DND-41 (cell line): ENCODE measurements around the gene CBX1.
A peak's percentile ranks its signal among the peaks of the same experiment; 100 is the strongest.

ENCODE experiments used
- ATAC-seq: fragments of 200-7000 bp; cut with Tn5 transposase; 3 replicates; pipeline ENCODE4 v1.9.1; 2021; ENCODE audit warnings: low read depth; ENCODE audit not compliant: insufficient read depth
- DNase-seq: peaks from one replicate; pipeline ENCODE4 v3.0.0-alpha.2; 2020
- H2AFZ ChIP-seq: 2 replicates; pipeline ENCODE4 v1.6.0; 2012; ENCODE audit warnings: low read depth, low read length
- H3K27ac ChIP-seq: 2 replicates; pipeline ENCODE4 v1.5.1; 2012; ENCODE audit warnings: low read length, inconsistent platforms
- H3K27me3 ChIP-seq: fragments of 200-600 bp; sonication (generic); 2 replicates; pipeline ENCODE4 v1.6.0; 2012; ENCODE audit warnings: low read length, mild to moderate bottlenecking, inconsistent platforms; ENCODE audit not compliant: insufficient read depth, poor library complexity
- H3K36me3 ChIP-seq: 2 replicates; pipeline ENCODE4 v1.5.1; 2012; ENCODE audit warnings: low read length, inconsistent platforms; ENCODE audit not compliant: insufficient read depth
- H3K4me1 ChIP-seq: 2 replicates; pipeline ENCODE4 v1.5.1; 2012; ENCODE audit warnings: mild to moderate bottlenecking, low read length; ENCODE audit not compliant: insufficient read depth
- H3K4me2 ChIP-seq: 2 replicates; pipeline ENCODE4 v1.6.0; 2012; ENCODE audit warnings: mild to moderate bottlenecking, moderate library complexity, low read length, inconsistent platforms; ENCODE audit not compliant: insufficient read depth
- H3K4me3 ChIP-seq, 2 experiments: fragments of 200-600 bp in 1 of 2; shearing (Covaris generic) in 1 of 2; 2 replicates each; pipeline ENCODE4 v1.5.1; 2012 to 2016; ENCODE audit warnings: inconsistent platforms in 2 of 2, low read length in 2 of 2, mild to moderate bottlenecking in 2 of 2, low read depth in 1 of 2, moderate library complexity in 1 of 2
- H3K79me2 ChIP-seq: 2 replicates; pipeline ENCODE4 v1.6.0; 2012; ENCODE audit warnings: low read length, inconsistent platforms; ENCODE audit not compliant: insufficient read depth
- H3K9ac ChIP-seq: 2 replicates; pipeline ENCODE4 v1.6.0; 2012; ENCODE audit warnings: low read depth, mild to moderate bottlenecking, inconsistent platforms, low read length, moderate library complexity
- H3K9me3 ChIP-seq: 2 replicates; pipeline ENCODE4 v1.5.1; 2012; ENCODE audit warnings: low read length, moderate library complexity, mild to moderate bottlenecking, inconsistent platforms; ENCODE audit not compliant: insufficient read depth, severe bottlenecking
- H4K20me1 ChIP-seq: 2 replicates; pipeline ENCODE4 v1.6.0; 2012; ENCODE audit warnings: low read length; ENCODE audit not compliant: insufficient read depth
- EZH2 ChIP-seq: IDR thresholded peaks from 3 replicates; pipeline ENCODE4 v1.6.1; 2012; ENCODE audit warnings: borderline replicate concordance, low read depth, mild to moderate bottlenecking, moderate library complexity, low read length, inconsistent platforms; ENCODE audit not compliant: severe bottlenecking
- TF ChIP-seq, protein P1 (sequence below): IDR thresholded peaks from 2 replicates; pipeline ENCODE4 v1.5.1; 2012; ENCODE audit warnings: borderline replicate concordance, low read length, moderate library complexity, mild to moderate bottlenecking; ENCODE audit not compliant: poor library complexity, severe bottlenecking; ENCODE audit errors: extremely low read depth

Gene CBX1

GRCh38 chr17:48057626-48058025 is 43.7 kb downstream of the CBX1 start:
- Histone ChIP-seq H3K27ac (no peak overlapping the region), H3K9me3 (no peaks in the 10 kb centered on the region), H3K4me2 (no peak overlapping the region), H3K27me3 (no peaks in the 10 kb centered on the region), H3K36me3 (peaks cover 97% of the 10 kb centered on the region), H2AFZ (no peak overlapping the region), H3K4me3 (no peak overlapping the region), H3K79me2 (peaks cover 67% of the 10 kb centered on the region), H3K4me1 (peaks cover 28% of the 10 kb centered on the region), H3K9ac (no peak overlapping the region), H4K20me1 (peaks cover 93% of the 10 kb centered on the region)
- no peak for DNase-seq
- no peak for ATAC-seq
- TF ChIP-seq, protein P1, sequence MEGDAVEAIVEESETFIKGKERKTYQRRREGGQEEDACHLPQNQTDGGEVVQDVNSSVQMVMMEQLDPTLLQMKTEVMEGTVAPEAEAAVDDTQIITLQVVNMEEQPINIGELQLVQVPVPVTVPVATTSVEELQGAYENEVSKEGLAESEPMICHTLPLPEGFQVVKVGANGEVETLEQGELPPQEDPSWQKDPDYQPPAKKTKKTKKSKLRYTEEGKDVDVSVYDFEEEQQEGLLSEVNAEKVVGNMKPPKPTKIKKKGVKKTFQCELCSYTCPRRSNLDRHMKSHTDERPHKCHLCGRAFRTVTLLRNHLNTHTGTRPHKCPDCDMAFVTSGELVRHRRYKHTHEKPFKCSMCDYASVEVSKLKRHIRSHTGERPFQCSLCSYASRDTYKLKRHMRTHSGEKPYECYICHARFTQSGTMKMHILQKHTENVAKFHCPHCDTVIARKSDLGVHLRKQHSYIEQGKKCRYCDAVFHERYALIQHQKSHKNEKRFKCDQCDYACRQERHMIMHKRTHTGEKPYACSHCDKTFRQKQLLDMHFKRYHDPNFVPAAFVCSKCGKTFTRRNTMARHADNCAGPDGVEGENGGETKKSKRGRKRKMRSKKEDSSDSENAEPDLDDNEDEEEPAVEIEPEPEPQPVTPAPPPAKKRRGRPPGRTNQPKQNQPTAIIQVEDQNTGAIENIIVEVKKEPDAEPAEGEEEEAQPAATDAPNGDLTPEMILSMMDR = no peak
- no peak for TF ChIP-seq EZH2

DNA sequence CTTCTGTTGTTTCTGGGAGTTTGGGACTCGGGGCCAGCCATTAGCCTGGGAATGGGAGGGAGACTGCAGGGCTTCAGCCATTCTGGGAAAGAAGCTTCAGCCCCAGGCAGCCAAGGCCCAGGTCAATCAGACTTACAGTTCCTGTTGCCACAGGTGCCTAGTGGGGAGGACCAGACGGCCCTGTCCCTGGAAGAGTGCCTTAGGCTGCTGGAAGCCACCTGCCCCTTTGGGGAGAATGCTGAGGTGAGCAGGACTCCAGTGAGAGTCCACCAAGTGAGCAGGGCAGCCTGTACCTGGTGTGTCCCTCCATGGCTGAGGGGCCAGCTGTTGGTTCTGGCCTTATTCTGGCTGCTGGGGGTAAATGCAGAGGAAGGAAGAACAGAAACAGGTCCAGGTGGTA is 44.4 kb downstream of the CBX1 start:
- TF ChIP-seq EZH2 = no peak
- TF ChIP-seq, protein P1 = no peak

GRCh38 chr17:48056246-48056745 is 45.0 kb downstream of the CBX1 start:
- no peak for TF ChIP-seq EZH2
- H3K27ac ChIP-seq = peak overlapping the region; percentile 34; the same call in 1 of the 2 replicates
- peaks cover 95% of the 10 kb centered on the region for H4K20me1 ChIP-seq
- no peak overlapping the region for H3K9ac ChIP-seq
- H3K27me3 ChIP-seq = no peaks in the 10 kb centered on the region
- no peak for DNase-seq
- ATAC-seq = no peak
- H3K4me3 ChIP-seq = no peak overlapping the region
- H3K79me2 ChIP-seq = peaks cover 80% of the 10 kb centered on the region
- no peaks in the 10 kb centered on the region for H3K9me3 ChIP-seq
- H3K36me3 ChIP-seq = peaks cover 97% of the 10 kb centered on the region
- H3K4me1 ChIP-seq = peaks cover 42% of the 10 kb centered on the region
- H3K4me2 ChIP-seq = no peak overlapping the region
- no peak overlapping the region for H2AFZ ChIP-seq

More for the DNA sequence above, 44.4 kb downstream of the CBX1 start:
- no peaks in the 10 kb centered on the region for H3K9me3 ChIP-seq
- H3K27ac ChIP-seq = peak overlapping the region; percentile 34; the same call in 1 of the 2 replicates
- peaks cover 36% of the 10 kb centered on the region for H3K4me1 ChIP-seq
- DNase-seq (no peak), ATAC-seq (no peak)
- H3K4me3 ChIP-seq = no peak overlapping the region
- no peak overlapping the region for H3K9ac ChIP-seq
- peaks cover 97% of the 10 kb centered on the region for H3K36me3 ChIP-seq
- H3K79me2 ChIP-seq = peaks cover 74% of the 10 kb centered on the region
- H4K20me1 ChIP-seq = peaks cover 93% of the 10 kb centered on the region
- H2AFZ ChIP-seq = no peak overlapping the region
- H3K4me2 ChIP-seq = no peak overlapping the region
- H3K27me3 ChIP-seq = no peaks in the 10 kb centered on the region

- Histone ChIP-seq H3K27me3 (no peaks in the 10 kb centered on the region), H2AFZ (no peak overlapping the region), H3K79me2 (peaks cover 85% of the 10 kb centered on the region), H4K20me1 (peaks cover 97% of the 10 kb centered on the region), H3K27ac (peak overlapping the region; percentile 48; the same call in 1 of the 2 replicates), H3K36me3 (peaks cover 99% of the 10 kb centered on the region), H3K4me1 (peaks cover 48% of the 10 kb centered on the region), H3K9ac (no peak overlapping the region), H3K4me3 (no peak overlapping the region), H3K9me3 (no peaks in the 10 kb centered on the region), H3K4me2 (no peak overlapping the region)
- peak; percentile 57; the same call in 2 of the 3 replicates for ATAC-seq
- DNase-seq = peak; percentile 39
- TF ChIP-seq, protein P1 = no peak
- no peak for TF ChIP-seq EZH2
These were observed 45.6 kb downstream of the CBX1 start for GRCh38 chr17:48055531-48056245.
